PC-3 (cell line): Measurements from ENCODE around the gene CACNA1H.

Experiments used
- EZH2 ChIP-seq: fragments of 300-600 bp; sonication (generic); IDR thresholded peaks from one replicate; pipeline ENCODE4 v1.6.1; 2017; ENCODE audit warnings: antibody characterized with exemption, mild to moderate bottlenecking, low read length; ENCODE audit not compliant: unreplicated experiment
- EZH2phosphoT487 ChIP-seq: fragments of 300-600 bp; sonication (generic); IDR thresholded peaks from 2 replicates; pipeline ENCODE4 v1.6.1; 2018; ENCODE audit warnings: mild to moderate bottlenecking, antibody characterized with exemption, low read length, borderline replicate concordance
- TF ChIP-seq, protein P1 (sequence below): fragments of 300-600 bp; sonication (generic); conservative IDR thresholded peaks from 2 replicates; pipeline ENCODE4 v1.5.1; 2017; ENCODE audit warnings: antibody characterized with exemption, low read depth, mild to moderate bottlenecking, low read length

GRCh38 chr16:1258906-1259759 lies 106.2 kb downstream of the CACNA1H start:
- TF ChIP-seq, protein P1, sequence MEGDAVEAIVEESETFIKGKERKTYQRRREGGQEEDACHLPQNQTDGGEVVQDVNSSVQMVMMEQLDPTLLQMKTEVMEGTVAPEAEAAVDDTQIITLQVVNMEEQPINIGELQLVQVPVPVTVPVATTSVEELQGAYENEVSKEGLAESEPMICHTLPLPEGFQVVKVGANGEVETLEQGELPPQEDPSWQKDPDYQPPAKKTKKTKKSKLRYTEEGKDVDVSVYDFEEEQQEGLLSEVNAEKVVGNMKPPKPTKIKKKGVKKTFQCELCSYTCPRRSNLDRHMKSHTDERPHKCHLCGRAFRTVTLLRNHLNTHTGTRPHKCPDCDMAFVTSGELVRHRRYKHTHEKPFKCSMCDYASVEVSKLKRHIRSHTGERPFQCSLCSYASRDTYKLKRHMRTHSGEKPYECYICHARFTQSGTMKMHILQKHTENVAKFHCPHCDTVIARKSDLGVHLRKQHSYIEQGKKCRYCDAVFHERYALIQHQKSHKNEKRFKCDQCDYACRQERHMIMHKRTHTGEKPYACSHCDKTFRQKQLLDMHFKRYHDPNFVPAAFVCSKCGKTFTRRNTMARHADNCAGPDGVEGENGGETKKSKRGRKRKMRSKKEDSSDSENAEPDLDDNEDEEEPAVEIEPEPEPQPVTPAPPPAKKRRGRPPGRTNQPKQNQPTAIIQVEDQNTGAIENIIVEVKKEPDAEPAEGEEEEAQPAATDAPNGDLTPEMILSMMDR: no peak
- TF ChIP-seq EZH2: no peak
- no peak for TF ChIP-seq EZH2phosphoT487
